ENCODE results near the gene IFNAR1.
"Not testable (repeated sequence)": the region's sequence is repeated elsewhere in the genome, so short reads cannot be mapped to it uniquely, and the experiment has no call there.

GRCh38 chr21:33379934-33380333, 55.2 kb downstream of the IFNAR1 start:
- TF ChIP-seq POLR2A (IDR thresholded peaks at IDR 0.05; ENCODE audit: low read depth, low read length); POLR2AphosphoS5 (IDR thresholded peaks at IDR 0.05; ENCODE audit: low read depth, low read length); TAF1 (IDR thresholded peaks at IDR 0.05; ENCODE audit: borderline replicate concordance, low read depth, low read length): not testable (repeated sequence)
